GM15510 (cell line): ENCODE data around the gene ZNF574.

ENCODE experiments used
- POLR2A ChIP-seq: IDR thresholded peaks from 3 replicates; pipeline ENCODE4 v1.6.1; 2011; ENCODE audit warnings: borderline replicate concordance; ENCODE audit not compliant: insufficient read length; ENCODE audit errors: extremely low read depth

ZNF574 gene

GRCh38 chr19:42051166-42052115 is 24.5 kb upstream of the ZNF574 start:
- no peak for TF ChIP-seq POLR2A

GRCh38 chr19:42052241-42052863 is 23.6 kb upstream of the ZNF574 start:
- TF ChIP-seq POLR2A: no peak

GRCh38 chr19:42053037-42053935 is 22.7 kb upstream of the ZNF574 start:
- no peak for TF ChIP-seq POLR2A

DNA sequence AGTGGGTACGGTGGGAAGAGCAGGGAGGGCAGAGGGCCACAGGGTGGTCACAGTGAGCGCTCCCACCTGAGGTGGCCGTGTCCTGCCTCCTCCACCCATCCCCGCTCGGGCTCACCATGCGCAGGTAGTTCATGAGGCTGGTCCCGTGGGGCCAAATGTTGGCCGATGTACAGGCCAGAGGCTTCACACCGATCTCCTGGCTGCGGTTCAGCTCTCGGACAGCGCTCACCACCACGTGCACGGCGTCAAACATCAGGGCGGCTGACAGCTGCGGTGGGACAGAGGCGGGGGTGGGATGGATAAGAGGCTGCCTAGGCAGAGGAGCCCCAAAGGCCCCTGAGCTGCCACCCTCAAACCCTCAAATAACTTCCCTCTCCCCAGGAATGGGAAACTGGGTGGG is 21.8 kb upstream of the ZNF574 start:
- no peak for TF ChIP-seq POLR2A

DNA sequence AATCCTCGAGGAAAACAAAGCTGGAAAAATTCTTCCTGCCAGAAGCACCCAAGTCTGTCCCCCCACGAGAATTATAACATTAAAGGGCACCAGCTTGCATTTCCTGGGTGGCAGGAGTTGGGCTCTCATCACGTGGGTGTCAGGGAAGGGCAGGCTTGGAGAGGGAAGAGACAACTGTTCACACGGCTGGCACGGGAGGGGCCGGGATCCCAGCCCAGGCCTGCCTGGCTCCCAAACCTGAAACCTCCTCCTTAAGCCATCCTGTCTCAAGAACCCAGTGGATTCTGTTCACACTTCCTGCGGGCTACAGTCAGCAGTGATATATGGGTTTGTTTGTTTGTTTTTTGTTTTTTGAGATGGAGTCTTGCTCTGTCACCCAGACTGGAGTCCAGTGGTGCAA is 18.1 kb upstream of the ZNF574 start:
- no peak for TF ChIP-seq POLR2A

- no peak for TF ChIP-seq POLR2A
Observed at GRCh38 chr19:42059196-42059595, 16.8 kb upstream of the ZNF574 start.

DNA sequence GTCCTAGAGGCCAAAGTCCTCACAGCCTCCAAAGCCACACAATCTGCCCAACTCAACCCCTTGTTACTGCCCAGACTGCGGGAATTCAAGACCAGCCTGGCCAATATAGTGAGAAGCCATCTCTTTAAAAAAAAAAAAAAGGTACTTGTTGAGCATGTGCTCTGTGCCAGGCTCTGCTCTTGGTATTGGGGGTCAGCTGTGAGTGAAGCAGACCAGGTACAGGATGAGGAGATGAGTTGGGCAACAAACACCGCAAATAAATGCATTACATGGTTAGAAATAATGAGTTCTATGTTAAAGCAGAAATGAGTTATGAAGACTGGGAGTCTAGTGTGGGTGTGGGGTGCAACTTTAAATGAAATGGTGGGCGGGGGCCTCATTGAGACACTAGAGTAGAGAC is 15.8 kb upstream of the ZNF574 start:
- no peak for TF ChIP-seq POLR2A

DNA sequence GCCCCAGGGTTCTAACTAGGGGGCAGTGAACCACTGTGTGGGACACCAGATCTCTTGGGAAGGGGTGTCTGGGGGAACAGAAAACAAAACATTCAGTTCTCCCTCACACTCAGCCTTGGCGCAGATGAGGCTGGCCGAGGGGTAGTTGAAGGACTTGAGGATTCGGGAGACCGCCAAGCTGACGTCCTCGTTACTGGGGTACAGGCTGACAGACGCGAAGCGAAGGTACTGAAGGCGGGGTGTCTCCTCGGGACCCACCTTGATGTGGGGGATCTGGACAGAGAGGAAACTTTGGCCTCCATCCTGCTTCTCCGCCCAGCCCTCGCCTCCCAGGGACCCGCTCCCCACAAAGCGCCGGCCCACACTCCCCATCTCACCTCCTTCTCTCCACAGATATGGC is 13.6 kb upstream of the ZNF574 start:
- TF ChIP-seq POLR2A: no peak

DNA sequence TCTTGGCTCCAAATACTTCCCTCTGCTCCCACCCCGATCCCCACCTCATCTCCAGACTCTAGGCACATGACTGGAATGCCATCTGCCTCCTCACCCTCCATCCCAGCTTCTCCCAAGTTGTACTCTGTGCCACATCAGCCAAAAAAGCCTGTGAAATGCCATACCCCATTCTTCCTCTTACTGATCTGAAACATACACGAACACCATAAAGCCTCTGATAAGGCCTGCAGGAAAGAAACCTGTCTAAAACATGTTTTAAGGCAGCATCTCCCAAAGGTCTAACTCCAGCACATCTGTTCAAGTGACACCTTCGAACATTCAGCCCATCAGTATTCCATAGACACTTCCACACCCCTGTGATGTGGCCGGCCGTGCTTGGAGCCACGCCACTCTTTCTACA is 11.5 kb upstream of the ZNF574 start:
- TF ChIP-seq POLR2A: no peak

DNA sequence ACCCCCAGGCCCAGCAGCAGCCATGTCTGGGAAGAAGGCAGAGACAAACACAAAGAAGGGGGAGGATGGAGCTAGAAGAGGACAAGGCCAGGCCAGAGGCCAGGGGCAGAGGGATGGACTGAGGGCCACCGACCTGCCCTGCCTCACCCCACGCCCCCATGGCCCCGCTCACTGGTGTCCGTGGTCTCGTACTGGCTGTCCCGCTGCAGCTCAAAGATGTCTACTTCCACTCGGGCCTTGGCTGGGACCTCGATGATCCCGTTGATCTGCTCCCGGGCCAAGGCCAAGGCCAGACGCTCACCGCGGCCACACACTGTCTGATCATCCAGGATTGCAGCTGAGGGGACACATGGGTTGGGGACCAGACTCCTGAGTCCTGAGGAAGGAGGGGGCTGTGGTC is 10.9 kb upstream of the ZNF574 start:
- TF ChIP-seq POLR2A: no peak

GRCh38 chr19:42065511-42065910 is 10.5 kb upstream of the ZNF574 start:
- no peak for TF ChIP-seq POLR2A

DNA sequence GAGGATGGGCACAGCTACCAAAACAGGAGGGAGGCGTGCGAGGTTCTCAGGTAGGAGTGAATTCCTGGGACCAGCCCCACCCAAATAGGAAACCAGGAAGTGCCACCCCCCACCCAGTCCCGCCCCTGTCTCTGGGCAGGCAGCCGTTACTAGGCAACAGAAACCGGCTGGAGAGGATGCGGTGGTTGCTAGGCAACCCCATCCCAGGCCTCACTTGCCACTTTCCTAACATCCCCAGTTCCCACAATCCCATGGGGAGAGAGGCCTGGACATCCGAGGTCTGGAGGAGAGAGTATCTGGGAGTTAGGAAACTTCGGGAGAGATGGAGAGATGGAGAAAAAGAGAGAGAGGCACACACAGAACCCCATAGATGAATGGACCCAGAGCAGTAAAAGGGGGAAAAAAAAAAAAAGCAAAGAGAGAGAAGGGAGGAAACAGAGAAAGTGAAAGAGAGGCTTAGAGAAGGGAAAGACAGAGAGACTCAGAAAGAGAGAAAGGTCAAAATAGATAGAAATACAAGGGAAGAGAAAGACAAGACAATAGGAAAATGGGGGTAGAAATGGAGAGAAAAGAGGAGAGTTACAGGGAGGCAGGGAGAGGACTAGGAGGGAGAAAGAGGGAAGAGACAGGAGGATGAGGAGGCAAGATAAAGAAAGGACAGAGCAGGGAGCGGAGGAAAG is 9.8 kb upstream of the ZNF574 start:
- no peak for TF ChIP-seq POLR2A

- TF ChIP-seq POLR2A: no peak
Observed at GRCh38 chr19:42067315-42067888, 8.6 kb upstream of the ZNF574 start.

- no peak for TF ChIP-seq POLR2A
Observed at GRCh38 chr19:42068361-42068755, 7.6 kb upstream of the ZNF574 start.
